ENCODE measurements around the gene PRMT7.

PRMT7 gene

GRCh38 chr16:68367030-68367429 lies 56.2 kb downstream of the PRMT7 start:
- peak; percentile 28 to 46 for DNase-seq

DNA sequence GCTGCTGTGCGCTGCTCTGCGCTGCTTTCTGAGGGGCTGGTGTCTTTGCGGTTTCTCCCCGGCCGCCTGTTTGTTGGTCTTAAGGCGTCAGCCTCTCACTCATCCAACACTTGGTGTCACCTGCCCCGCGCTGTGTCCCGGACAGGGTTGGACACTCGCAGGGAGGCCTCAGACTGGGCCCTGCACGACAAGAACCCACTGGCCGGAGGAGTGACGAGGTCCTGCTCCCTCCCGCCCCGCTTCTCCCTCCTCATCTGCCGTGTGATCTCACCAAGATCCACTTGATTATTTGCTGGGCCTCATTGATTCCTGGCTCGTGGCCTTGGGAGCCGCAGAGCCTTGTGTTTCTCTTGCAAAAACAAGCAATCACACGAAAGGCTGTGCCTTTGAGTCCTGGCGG lies 56.6 kb downstream of the PRMT7 start:
- no peak for DNase-seq

- no peak for DNase-seq
These were observed 57.1 kb downstream of the PRMT7 start for GRCh38 chr16:68367891-68368290.

DNA sequence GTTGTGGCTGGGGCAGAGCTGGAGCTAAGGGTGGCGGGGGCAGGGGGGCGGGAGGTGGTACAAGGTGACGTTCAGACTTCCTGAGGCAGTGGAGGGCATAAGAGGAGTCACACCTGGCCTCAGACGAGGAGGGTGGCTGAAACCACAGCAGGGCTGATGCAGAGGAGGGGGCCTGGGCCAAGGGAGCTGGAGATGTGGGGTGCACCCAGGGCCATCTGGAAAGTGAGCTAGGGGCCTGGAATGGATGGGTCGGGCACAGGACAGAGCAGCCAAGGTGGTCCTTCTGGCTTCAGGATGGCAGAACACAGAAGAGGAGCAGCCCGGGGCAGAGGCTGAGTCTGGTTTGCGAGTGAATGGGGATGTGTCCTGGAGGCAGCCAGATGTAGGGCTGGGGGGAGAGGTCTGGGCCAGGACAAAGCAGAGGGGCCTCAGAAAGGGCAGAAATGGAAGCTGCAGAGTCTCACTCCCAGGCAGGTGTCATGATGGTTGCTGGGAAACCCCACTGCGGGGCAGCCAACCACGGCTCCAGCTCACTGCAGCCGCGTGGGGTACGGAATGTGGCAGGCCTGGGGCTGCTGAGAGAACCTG lies 57.6 kb downstream of the PRMT7 start:
- no peak for DNase-seq

DNA sequence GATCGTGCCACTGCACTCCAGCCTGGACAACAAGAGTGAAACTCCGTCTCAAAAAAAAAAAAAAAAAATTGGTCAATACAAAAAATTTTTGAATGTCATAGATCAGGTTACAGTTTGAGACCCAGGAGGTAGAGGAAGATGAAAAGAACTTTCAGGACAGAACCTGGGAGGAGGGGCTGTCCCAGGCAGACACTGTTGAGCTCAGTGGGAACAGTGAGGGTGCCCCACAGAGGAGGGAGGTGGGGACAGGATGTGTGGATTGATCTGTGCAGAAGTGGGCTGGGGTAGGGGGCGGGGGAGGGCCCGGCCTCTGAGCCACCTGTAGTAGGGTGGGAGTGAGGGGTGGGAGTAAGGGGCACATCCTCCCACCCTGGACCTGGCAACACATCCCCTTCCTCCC lies 58.3 kb downstream of the PRMT7 start:
- DNase-seq = no peak

DNA sequence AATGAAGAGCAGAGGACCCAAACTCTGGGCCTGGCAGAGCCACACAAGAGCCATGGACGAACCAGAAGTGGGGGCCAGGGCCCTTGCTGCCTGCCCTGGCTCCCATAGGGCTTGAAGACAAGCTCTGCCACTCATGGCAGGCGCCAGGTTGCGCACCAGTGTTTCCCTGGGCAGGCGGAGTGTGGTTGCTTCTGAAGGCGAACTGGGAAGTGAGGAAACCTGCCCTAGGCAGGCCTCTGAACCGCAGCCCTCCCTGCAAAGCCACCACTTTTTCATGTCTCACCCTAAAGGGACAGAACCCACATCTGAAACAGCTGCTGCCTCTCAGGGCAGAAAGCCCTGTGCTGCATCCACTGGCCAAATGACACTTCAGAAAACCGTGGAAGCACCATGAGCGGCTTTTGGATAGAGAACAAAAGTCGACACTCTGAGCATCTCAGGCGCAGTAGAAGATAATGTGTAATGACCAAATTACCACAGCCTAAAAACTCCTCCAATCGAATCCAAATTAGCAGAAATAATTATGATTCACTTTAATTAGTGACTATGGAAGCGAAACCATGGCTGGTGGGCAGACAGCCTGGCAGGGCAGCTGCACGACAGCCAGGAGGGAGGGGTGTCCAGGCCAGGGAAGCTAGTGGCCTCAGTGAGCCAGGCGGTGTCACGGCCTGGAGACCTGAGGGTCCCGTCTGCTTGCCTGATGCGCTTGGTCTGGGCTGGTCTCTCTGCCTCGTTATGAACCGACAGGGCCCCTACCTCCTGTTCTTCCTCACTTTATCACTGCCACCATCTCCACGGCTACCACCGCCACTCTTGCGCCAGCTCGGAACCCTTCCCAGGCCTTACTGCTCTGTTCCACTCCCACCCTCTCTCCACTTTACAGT lies 59.1 kb downstream of the PRMT7 start:
- no peak for DNase-seq

GRCh38 chr16:68370581-68371275 lies 59.9 kb downstream of the PRMT7 start:
- DNase-seq = no peak

DNA sequence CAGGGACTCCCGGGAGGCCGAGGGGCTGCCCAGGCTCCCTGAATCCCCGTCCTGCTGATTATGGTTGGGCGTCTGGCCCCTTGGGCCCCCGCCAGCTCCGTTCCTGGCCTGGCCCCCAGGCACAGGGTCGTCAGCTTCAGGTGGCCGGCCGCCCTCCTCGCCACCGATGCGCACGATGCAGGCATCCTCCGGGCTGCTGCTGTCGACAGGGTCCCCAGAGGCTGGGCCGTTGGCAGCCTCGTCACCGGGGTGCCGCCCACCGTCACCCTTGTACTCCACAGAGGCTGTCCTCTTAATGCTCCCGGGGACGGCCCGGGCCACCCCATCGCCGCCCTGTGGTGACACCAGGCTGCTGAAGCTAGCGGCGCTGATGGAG lies 60.4 kb downstream of the PRMT7 start:
- no peak for DNase-seq

DNA sequence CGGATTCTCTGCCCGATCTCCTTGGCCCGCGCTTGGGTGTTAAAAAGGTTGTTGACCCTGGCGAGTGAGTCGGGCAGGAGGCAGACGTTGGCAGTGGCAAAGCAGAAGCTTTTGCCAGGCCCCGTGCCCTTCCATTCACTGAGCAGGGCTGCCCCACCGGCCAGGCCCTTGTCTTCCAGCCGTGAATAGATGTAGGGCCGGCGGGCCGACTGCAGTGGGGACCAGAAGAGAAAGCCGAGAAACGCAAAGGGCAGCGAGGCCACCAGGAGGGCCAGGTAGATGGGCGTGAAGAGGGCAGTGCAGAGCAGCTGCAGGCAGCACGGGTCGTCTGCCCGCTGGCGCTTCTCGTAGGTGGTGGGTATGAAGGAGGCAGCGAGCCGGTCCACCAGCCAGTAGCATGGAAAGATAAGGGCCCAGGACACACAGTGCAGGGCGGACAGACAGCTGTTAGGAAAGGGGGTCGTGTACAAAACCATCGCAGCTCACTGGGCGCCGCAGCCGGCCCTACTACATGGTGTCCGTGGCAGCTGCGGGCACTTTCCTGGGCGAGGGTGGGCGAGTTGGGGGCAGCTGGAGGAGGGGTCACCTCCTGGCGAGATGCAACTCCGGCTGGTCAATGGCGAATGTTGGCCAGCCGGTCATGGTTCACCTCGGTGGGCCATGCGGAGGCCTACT lies 61.0 kb downstream of the PRMT7 start:
- DNase-seq = no peak

GRCh38 chr16:68372381-68372720 lies 61.5 kb downstream of the PRMT7 start:
- no peak for DNase-seq

- no peak for DNase-seq
These were observed 62.0 kb downstream of the PRMT7 start for GRCh38 chr16:68372806-68373205.

GRCh38 chr16:68373528-68374245 lies 62.9 kb downstream of the PRMT7 start:
- DNase-seq = no peak

- no peak for DNase-seq
These were observed 63.5 kb downstream of the PRMT7 start for GRCh38 chr16:68374246-68374805.

DNA sequence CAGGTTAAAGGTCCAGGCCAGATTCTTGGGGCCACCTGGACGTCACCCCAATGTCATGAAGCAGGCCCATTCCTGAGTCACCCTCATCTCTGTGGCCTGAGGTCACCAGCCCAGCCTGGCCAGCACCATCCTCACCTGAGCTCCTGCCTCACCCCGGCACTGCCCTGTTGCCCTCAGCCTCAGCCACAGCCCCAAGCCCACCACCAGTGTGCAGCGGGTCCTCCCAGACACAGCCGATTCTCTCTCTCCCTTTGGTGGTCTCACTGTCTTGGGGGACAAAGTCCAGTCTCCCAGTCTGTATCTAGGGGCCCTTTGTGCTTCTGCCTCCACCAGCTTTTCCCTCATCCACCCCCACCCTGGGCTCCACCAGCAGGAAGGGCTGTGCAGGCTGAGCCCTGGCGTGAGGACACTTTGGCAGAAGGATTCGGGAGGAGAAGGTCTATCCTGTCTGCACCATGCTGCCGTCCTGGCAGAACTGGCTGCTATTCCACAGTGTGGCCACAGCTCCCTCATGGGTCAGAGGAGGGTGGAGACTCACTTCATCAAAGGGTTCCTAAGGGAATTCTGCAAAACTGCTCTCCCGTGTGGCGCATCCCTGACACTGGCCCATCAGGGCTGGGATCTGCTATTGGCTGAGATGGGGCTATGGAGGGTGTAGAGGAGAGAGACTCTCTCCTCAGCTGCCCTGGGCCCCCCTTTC lies 64.3 kb downstream of the PRMT7 start:
- DNase-seq = no peak

DNA sequence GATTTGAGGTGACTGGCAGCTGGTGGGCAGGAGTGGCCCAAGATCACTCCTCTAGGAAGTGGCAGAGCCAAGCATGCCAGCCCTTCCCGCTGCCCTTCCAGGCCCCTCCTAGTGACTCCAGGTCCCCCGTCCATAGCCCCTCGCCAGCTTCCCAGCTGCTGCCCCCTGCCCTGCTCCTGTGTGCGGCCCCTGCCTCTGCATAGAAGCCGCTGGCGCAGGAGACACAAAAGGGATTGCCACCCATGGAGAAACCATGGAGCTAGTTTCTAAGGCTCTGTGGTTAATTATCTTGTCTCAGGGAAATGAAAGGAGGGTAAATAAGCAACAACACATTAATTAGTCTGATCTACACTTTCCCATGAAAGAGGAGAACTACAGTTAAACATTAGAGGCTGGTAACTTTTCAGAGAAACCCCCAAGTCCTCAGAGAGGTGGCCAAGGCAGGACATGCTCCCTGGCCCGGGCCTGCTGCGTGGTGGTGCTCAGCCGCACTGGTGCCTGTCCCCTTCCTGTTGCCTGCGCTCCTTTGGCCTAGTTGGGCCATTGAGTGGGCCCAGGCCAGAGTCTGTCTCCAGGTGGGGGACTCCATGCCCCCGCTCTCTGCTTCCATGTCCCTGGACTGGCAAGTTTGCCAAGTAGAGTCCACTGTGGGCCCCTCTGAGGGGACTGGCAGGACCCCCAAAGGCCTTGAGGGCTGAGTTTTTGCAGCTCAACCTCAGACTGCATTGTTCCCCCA lies 65.2 kb downstream of the PRMT7 start:
- DNase-seq = no peak

DNA sequence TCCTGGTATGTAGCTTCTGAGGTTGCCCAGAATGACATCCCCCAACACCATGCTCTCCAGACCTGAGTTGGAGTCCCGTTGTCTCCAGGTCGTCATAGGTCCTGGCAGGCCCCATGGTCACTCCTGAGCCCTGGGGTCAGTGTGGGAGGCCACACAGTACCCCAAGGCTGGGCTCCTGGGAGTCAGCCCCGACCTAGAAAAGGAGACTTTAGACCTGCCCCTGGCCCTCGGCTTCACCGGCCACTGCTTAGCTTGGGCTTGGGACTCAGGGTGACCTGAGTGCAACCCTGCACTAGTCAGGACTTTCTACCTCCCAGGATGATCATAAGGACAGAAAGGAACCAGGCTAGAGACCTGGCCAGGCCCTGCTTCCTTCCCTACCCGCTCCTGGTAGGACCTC lies 65.8 kb downstream of the PRMT7 start:
- DNase-seq = no peak

GRCh38 chr16:68377221-68377620 lies 66.4 kb downstream of the PRMT7 start:
- DNase-seq = no peak

DNA sequence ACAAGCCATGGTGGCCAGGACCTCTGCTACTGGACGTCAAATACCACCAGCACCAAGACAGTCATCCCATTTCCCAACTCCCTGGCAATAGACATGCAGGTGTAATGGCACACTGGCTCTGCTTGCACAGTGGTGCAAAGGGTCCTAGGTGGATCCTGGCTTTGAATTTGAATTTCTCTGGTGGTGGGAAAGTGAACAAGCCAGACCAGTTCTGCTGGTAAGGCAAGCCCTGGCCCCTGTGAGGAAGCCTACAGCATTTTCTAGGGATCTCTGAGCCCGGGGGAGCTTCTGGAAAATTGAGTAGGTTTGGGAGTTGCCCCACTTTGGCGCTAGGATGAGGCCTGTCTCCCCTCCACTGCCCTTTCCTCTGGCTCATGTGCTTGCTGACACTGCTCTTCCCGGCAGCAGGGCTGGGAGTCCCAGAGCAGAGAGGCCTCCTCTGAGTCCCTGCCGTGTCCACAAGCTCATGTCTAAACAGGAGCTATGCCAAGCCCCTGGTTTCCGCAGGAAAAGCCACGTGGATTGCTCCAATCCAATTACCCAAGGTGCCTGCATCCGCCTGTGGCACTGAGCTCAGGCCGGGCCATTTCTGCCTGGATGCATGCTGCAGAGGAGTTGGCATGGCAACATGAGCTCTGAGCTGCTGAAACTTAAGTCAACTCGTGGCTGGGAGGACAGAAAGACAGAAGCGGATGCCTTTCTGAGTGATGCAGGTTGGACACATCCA lies 67.0 kb downstream of the PRMT7 start:
- DNase-seq = no peak

- no peak for DNase-seq
These were observed 67.9 kb downstream of the PRMT7 start for GRCh38 chr16:68378436-68379415.

All from activated CD4-positive, alpha-beta T cell treated with anti-CD3 and anti-CD28 coated beads for 4 hours (primary cell).